HEK293 (cell line): Measurements from ENCODE around the gene IMMP2L.

Experiments
- IKZF3 ChIP-seq: fragments of 450-650 bp; IDR thresholded peaks from 2 replicates; pipeline ENCODE4 v1.5.0; 2018; ENCODE audit warnings: missing biosample characterization, mild to moderate bottlenecking, missing genetic modification characterization, moderate library complexity
- OSR2 ChIP-seq: fragments of 450-650 bp; formaldehyde crosslinking; IDR thresholded peaks from 2 replicates; pipeline ENCODE4 v1.5.1; 2016; ENCODE audit warnings: missing biosample characterization, missing genetic modification characterization
- PRDM2 ChIP-seq: fragments of 450-650 bp; formaldehyde crosslinking; IDR thresholded peaks from 2 replicates; pipeline ENCODE4 v1.5.1; 2016; ENCODE audit warnings: missing biosample characterization, missing genetic modification characterization, borderline replicate concordance
- RBAK ChIP-seq: fragments of 450-650 bp; formaldehyde crosslinking; IDR thresholded peaks from 2 replicates; pipeline ENCODE4 v1.5.1; 2016; ENCODE audit warnings: missing biosample characterization, missing genetic modification characterization
- YY2 ChIP-seq: fragments of 450-650 bp; formaldehyde crosslinking; IDR thresholded peaks from 2 replicates; pipeline ENCODE4 v1.5.1; 2016; ENCODE audit warnings: missing biosample characterization, missing genetic modification characterization
- ZBTB17 ChIP-seq: fragments of 450-650 bp; formaldehyde crosslinking; IDR thresholded peaks from 2 replicates; pipeline ENCODE4 v1.5.1; 2016; ENCODE audit warnings: missing biosample characterization, missing genetic modification characterization
- ZBTB7A ChIP-seq: fragments of 450-650 bp; formaldehyde crosslinking; IDR thresholded peaks from 2 replicates; pipeline ENCODE4 v1.5.1; 2016; ENCODE audit warnings: low read depth, missing biosample characterization, missing genetic modification characterization
- ZNF148 ChIP-seq: fragments of 450-650 bp; formaldehyde crosslinking; IDR thresholded peaks from 2 replicates; pipeline ENCODE4 v1.5.0; 2017; ENCODE audit warnings: missing biosample characterization, missing genetic modification characterization, borderline replicate concordance
- ZNF155 ChIP-seq: fragments of 450-650 bp; formaldehyde crosslinking; IDR thresholded peaks from 2 replicates; pipeline ENCODE4 v1.5.1; 2016; ENCODE audit warnings: missing biosample characterization, missing genetic modification characterization
- ZNF416 ChIP-seq: fragments of 450-650 bp; formaldehyde crosslinking; IDR thresholded peaks from 2 replicates; pipeline ENCODE4 v1.5.1; 2016; ENCODE audit warnings: missing biosample characterization, missing genetic modification characterization
- ZNF518A ChIP-seq: fragments of 450-650 bp; formaldehyde crosslinking; conservative IDR thresholded peaks from 2 replicates; pipeline ENCODE4 v1.5.1; 2016; ENCODE audit warnings: low read depth, missing biosample characterization, missing genetic modification characterization
- ZNF639 ChIP-seq: fragments of 450-650 bp; formaldehyde crosslinking; IDR thresholded peaks from 2 replicates; pipeline ENCODE4 v1.5.1; 2016; ENCODE audit warnings: missing biosample characterization, missing genetic modification characterization

The IMMP2L gene

GRCh38 chr7:111262293-111263116, 299.8 kb downstream of the IMMP2L start (continued):
- TF ChIP-seq ZNF639 (tag by site-specific recombination) (no peak), ZNF416 (tag by site-specific recombination) (no peak), PRDM2 (no peak), ZBTB17 (no peak), ZNF155 (tag by site-specific recombination) (no peak), OSR2 (tag by site-specific recombination) (no peak), RBAK (tag by site-specific recombination) (no peak), IKZF3 (tag by site-specific recombination) (no peak), ZNF518A (tag by site-specific recombination) (no peak), YY2 (no peak), ZBTB7A (tag by site-specific recombination) (no peak), ZNF148 (no peak)
